Naive thymus-derived CD4-positive, alpha-beta T cell (primary cell): ENCODE results near the gene CCDC192. TPM values are rescaled to one million over a fixed set of nuclear protein-coding genes. Genes with fewer than 3 reads are reported as not detected.
A peak's percentile ranks its signal among the peaks of the same experiment; 100 is the strongest.
"Not testable (repeated sequence)": the region's sequence is repeated elsewhere in the genome, so short reads cannot be mapped to it uniquely, and the experiment has no call there.

Experiments used
- ATAC-seq: fragments of 150-1000 bp; cut with Tn5 transposase; 2 replicates; pipeline ENCODE4 v1.10.0; 2021; ENCODE audit warnings: mild to moderate bottlenecking, moderate library complexity
- CTCF ChIA-PET: fragments of 350-600 bp; sonication (Branson Sonifier 250); formaldehyde crosslinking; loops from one replicate; lab custom pipeline; 2021; ENCODE audit warnings: antibody characterized with exemption; lab: Charles Lee
- POLR2A ChIA-PET: fragments of 350-600 bp; sonication (Branson Sonifier 250); formaldehyde crosslinking; loops from one replicate; lab custom pipeline; 2021; ENCODE audit warnings: antibody characterized with exemption, inconsistent platforms; lab: Charles Lee
- DNase-seq, 9 donors: peaks; one replicate each; pipeline versions ENCODE4 v3.0.0 to v3.0.0-alpha.2; 2020 to 2022; ENCODE audit warnings: mixed read lengths in 1 of 9
- H3K27ac ChIP-seq: one replicate; pipeline ENCODE4 v1.7.0; 2013; ENCODE audit warnings: mild to moderate bottlenecking, low read depth, low read length, moderate library complexity
- H3K27me3 ChIP-seq, 2 donors: one replicate each; pipeline ENCODE4 v1.7.0; 2013; ENCODE audit warnings: low read length in 2 of 2, mild to moderate bottlenecking in 2 of 2, moderate library complexity in 2 of 2; ENCODE audit not compliant: control insufficient read depth in 2 of 2, insufficient read depth in 2 of 2
- H3K36me3 ChIP-seq, 3 experiments: 1 replicate in 2 of 3; 2 replicates in 1 of 3; pipeline ENCODE4 v1.7.0; 2013; ENCODE audit warnings: low read length in 3 of 3, mild to moderate bottlenecking in 3 of 3, moderate library complexity in 1 of 3; ENCODE audit not compliant: insufficient read depth in 3 of 3, control insufficient read depth in 2 of 3
- H3K4me1 ChIP-seq, 2 donors: one replicate each; pipeline ENCODE4 v1.7.0; 2013; ENCODE audit warnings: low read length in 2 of 2, mild to moderate bottlenecking in 2 of 2, moderate library complexity in 1 of 2; ENCODE audit not compliant: control insufficient read depth in 2 of 2, insufficient read depth in 2 of 2
- H3K4me3 ChIP-seq: 2 replicates; pipeline ENCODE4 v1.7.0; 2013; ENCODE audit warnings: mild to moderate bottlenecking, low read length
- H3K9me3 ChIP-seq, 3 experiments: 1 replicate in 2 of 3; 2 replicates in 1 of 3; pipeline ENCODE4 v1.7.0; 2013; ENCODE audit warnings: low read length in 3 of 3; ENCODE audit not compliant: control insufficient read depth in 2 of 3
- H3K27ac Mint-ChIP-seq, 9 donors: one replicate each; pipeline ENCODE4 v1.8.0; 2020 to 2022; ENCODE audit warnings: mixed read lengths in 9 of 9, mild to moderate bottlenecking in 8 of 9, moderate library complexity in 5 of 9, inconsistent platforms in 2 of 9
- H3K27me3 Mint-ChIP-seq, 5 donors: one replicate each; pipeline ENCODE4 v1.8.0; 2021 to 2022; ENCODE audit warnings: mixed read lengths in 5 of 5, mild to moderate bottlenecking in 1 of 5
- H3K36me3 Mint-ChIP-seq, 5 donors: one replicate each; pipeline ENCODE4 v1.8.0; 2020 to 2022; ENCODE audit warnings: mixed read lengths in 5 of 5, mild to moderate bottlenecking in 3 of 5, inconsistent platforms in 1 of 5
- H3K4me1 Mint-ChIP-seq, 7 donors: one replicate each; pipeline ENCODE4 v1.8.0; 2020 to 2022; ENCODE audit warnings: mixed read lengths in 7 of 7, mild to moderate bottlenecking in 3 of 7, inconsistent platforms in 1 of 7
- H3K4me3 Mint-ChIP-seq, 10 donors: one replicate each; pipeline ENCODE4 v1.8.0; 2020 to 2022; ENCODE audit warnings: mild to moderate bottlenecking in 10 of 10, mixed read lengths in 10 of 10, moderate library complexity in 6 of 10, inconsistent platforms in 2 of 10
- H3K9me3 Mint-ChIP-seq, 11 donors: one replicate each; pipeline ENCODE4 v1.8.0; 2020 to 2022; ENCODE audit warnings: mixed read lengths in 11 of 11, mild to moderate bottlenecking in 4 of 11, inconsistent platforms in 1 of 11, moderate library complexity in 1 of 11
- intact Hi-C, 2 donors: fragments of 100-400 bp; cut with micrococcal nuclease; formaldehyde crosslinking; loops; one replicate each; pipeline ENCODE4 v1.15.1; 2023
- polyA plus RNA-seq, 2 donors: library from polyadenylated mRNA; unstranded; fragments of 300-500 nt; fragmentation: Illumina TruSeq; gene quantifications; one replicate each; pipeline ENCODE4 v1.2.3, GENCODE V29; 2021
- total RNA-seq, 6 experiments: library from RNA in 5 of 6; stranded (reverse) in 5 of 6; gene quantifications; 1 replicate in 5 of 6; 2 replicates in 1 of 6; pipeline ENCODE4 v1.2.3 and lab custom pipeline; 2021 to 2026

The CCDC192 gene
- total and polyA plus RNA-seq, 7 experiments from 2014 or later, result not detected

DNA sequence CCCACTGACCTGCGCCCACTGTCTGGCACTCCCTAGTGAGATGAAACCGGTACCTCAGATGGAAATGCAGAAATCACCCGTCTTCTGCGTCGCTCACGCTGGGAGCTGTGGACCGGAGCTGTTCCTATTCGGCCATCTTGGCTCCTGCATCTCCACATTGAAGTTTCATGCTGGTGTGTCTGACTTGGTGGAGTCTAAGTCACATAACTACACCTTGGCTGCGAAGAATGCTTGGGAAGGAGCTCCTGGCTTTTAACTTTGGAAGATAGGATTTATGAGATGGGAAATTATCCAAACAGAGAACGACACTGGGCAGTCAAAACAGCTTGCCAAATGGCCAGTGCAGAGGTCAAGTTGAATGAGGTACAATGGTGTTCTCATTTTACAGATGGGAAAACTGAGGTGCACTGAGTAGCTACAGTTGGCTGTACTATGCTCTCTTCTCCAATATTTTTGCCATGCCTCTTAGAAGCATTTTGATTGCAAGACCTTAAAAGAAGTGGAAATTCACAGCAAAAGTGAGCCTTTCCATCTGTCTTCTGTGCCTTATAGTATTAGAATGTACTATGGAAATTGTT lies 36.7 kb downstream of the CCDC192 start:
- Mint-ChIP-seq H3K4me1 (no peaks in the 10 kb centered on the region), H3K4me3 (no peak overlapping the region), H3K27ac (no peak overlapping the region), H3K27me3 (peaks cover 0 to 20% (median 10%) of the 10 kb centered on the region in 5 donors), H3K36me3 (no peaks in the 10 kb centered on the region), H3K9me3 (peaks cover 0 to 4% (median 0%) of the 10 kb centered on the region in 11 donors)
- DNase-seq (no peak), ATAC-seq (no peak)
- Histone ChIP-seq H3K4me1 (no peaks in the 10 kb centered on the region), H3K9me3 (no peaks in the 10 kb centered on the region), H3K27ac (no peak overlapping the region), H3K36me3 (no peaks in the 10 kb centered on the region), H3K4me3 (no peak overlapping the region), H3K27me3 (no peaks in the 10 kb centered on the region)
- intact Hi-C loops, result loop anchor here (10.0 kb wide), 1 partner anchor 935 kb away; no protein-coding TSS in a partner anchor
- POLR2A ChIA-PET, result no interaction called here
- CTCF ChIA-PET, result no interaction called here

DNA sequence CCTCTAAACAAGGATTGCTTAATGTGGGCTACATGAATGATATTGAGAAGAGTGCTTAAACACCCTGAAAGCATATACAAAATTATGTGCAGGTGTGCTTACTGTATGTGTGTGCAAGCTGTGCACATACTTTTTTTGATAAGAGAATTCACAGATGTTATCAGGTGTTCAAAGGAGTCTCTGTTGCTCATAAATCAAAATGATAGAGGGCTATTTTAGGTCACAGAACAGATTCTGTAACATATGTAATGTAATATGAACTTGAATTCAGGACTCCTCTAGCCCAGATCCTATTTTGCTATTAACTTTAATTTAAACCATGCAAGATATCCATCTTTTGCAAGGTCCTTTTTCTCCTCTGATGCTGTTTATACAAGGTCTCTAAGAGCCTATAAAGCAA lies 38.2 kb downstream of the CCDC192 start:
- Histone ChIP-seq H3K4me3 (no peak overlapping the region), H3K4me1 (no peaks in the 10 kb centered on the region), H3K9me3 (no peaks in the 10 kb centered on the region), H3K27me3 (no peaks in the 10 kb centered on the region), H3K36me3 (no peaks in the 10 kb centered on the region), H3K27ac (no peak overlapping the region)
- intact Hi-C loops, result loop anchor here (10.0 kb wide), 1 partner anchor 933 kb away; no protein-coding TSS in a partner anchor
- DNase-seq, result no peak
- no peak for ATAC-seq
- H3K27me3 Mint-ChIP-seq, result peaks cover 0 to 25% (median 10%) of the 10 kb centered on the region in 5 donors
- H3K9me3 Mint-ChIP-seq, result peaks cover 0 to 4% (median 0%) of the 10 kb centered on the region in 11 donors
- no peaks in the 10 kb centered on the region for H3K4me1 Mint-ChIP-seq
- CTCF ChIA-PET, result interaction anchor here (0.5 kb wide), 1 partner anchor 30 kb away, joined by 3 read pairs; no protein-coding TSS in a partner anchor
- no peak overlapping the region for H3K4me3 Mint-ChIP-seq
- POLR2A ChIA-PET, result no interaction called here
- H3K36me3 Mint-ChIP-seq, result no peaks in the 10 kb centered on the region
- no peak overlapping the region for H3K27ac Mint-ChIP-seq

GRCh38 chr5:127744241-127744640 lies 41.0 kb downstream of the CCDC192 start:
- Histone ChIP-seq H3K9me3 (no peaks in the 10 kb centered on the region), H3K27me3 (no peaks in the 10 kb centered on the region), H3K4me1 (no peaks in the 10 kb centered on the region), H3K27ac (no peak overlapping the region), H3K36me3 (no peaks in the 10 kb centered on the region), H3K4me3 (no peak overlapping the region)
- Mint-ChIP-seq H3K36me3 (no peaks in the 10 kb centered on the region), H3K4me1 (no peaks in the 10 kb centered on the region), H3K9me3 (no peaks in the 10 kb centered on the region), H3K27me3 (peaks cover 0 to 25% (median 10%) of the 10 kb centered on the region in 5 donors), H3K27ac (no peak overlapping the region), H3K4me3 (no peak overlapping the region)
- DNase-seq (no peak), ATAC-seq (no peak)
- intact Hi-C loops, result loop anchor here (10.0 kb wide), 1 partner anchor 931 kb away; no protein-coding TSS in a partner anchor
- POLR2A ChIA-PET, result no interaction called here
- CTCF ChIA-PET, result no interaction called here

- DNase-seq (peak in 2 of 9 donors; percentile 3 to 6), ATAC-seq (no peak)
- H3K4me1 ChIP-seq, result no peaks in the 10 kb centered on the region
- POLR2A ChIA-PET, result no interaction called here
- H3K4me3 ChIP-seq, result no peak overlapping the region
- no peaks in the 10 kb centered on the region for H3K9me3 ChIP-seq
- H3K27me3 Mint-ChIP-seq, result peaks cover 0 to 18% (median 10%) of the 10 kb centered on the region in 5 donors
- no peak overlapping the region for H3K27ac Mint-ChIP-seq
- peaks cover 0 to 2% (median 0%) of the 10 kb centered on the region in 11 donors for H3K9me3 Mint-ChIP-seq
- intact Hi-C loops, result loop anchor here (1.0 to 10.0 kb wide), 3 partner anchors 182 to 928 kb away; no protein-coding TSS in a partner anchor
- H3K27ac ChIP-seq, result no peak overlapping the region
- CTCF ChIA-PET, result no interaction called here
- H3K4me3 Mint-ChIP-seq, result no peak overlapping the region
- no peaks in the 10 kb centered on the region for H3K36me3 Mint-ChIP-seq
- H3K4me1 Mint-ChIP-seq, result no peaks in the 10 kb centered on the region
- H3K27me3 ChIP-seq, result no peaks in the 10 kb centered on the region
- H3K36me3 ChIP-seq, result no peaks in the 10 kb centered on the region
Measured at GRCh38 chr5:127746756-127747155, 43.6 kb downstream of the CCDC192 start.

DNA sequence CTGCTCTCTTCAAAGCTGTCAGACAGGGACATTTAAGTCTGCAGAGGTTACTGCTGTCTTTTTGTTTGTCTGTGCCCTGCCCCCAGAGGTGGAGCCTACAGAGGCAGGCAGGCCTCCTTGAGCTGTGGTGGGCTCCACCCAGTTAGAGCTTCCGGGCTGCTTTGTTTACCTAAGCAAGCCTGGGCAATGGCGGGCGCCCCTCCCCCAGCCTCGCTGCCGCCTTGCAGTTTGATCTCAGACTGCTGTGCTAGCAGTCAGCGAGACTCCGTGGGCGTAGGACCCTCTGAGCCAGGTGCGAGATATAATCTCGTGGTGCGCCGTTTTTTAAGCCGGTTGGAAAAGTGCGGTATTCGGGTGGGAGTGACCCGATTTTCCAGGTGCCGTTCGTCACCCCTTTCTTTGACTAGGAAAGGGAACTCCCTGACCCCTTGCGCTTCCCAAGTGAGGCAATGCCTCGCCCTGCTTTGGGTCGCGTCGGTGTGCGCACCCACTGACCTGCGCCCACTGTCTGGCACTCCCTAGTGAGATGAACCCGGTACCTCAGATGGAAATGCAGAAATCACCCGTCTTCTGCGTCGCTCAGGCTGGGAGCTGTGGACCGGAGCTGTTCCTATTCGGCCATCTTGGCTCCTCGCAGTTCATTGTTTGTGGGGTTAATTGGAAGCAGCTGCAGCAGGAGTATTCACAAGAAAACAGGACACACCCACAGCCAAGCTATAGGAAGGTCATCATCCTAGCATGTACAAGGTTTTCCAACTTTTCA lies 49.5 kb downstream of the CCDC192 start:
- H3K36me3 ChIP-seq, CTCF ChIA-PET, H3K9me3 ChIP-seq, H3K9me3 Mint-ChIP-seq, H3K27ac ChIP-seq, H3K27me3 Mint-ChIP-seq, H3K4me1 Mint-ChIP-seq, H3K36me3 Mint-ChIP-seq, H3K27me3 ChIP-seq, POLR2A ChIA-PET, H3K4me1 ChIP-seq, ATAC-seq, H3K4me3 ChIP-seq: not testable (repeated sequence)
- H3K4me3 Mint-ChIP-seq, result peak overlapping the region in 5 of 10 donors; percentile 12 to 55 (median 32)
- DNase-seq, result peak in 2 of 9 donors; percentile 9 to 24
- intact Hi-C loops, result loop anchor here in 1 of 2 donors (10.0 kb wide), 1 partner anchor 332 kb away; the partner anchor contains the start of gene SLC12A2
- H3K27ac Mint-ChIP-seq, result peak overlapping the region in 3 of 9 donors; percentile 41 to 51 (median 46)

DNA sequence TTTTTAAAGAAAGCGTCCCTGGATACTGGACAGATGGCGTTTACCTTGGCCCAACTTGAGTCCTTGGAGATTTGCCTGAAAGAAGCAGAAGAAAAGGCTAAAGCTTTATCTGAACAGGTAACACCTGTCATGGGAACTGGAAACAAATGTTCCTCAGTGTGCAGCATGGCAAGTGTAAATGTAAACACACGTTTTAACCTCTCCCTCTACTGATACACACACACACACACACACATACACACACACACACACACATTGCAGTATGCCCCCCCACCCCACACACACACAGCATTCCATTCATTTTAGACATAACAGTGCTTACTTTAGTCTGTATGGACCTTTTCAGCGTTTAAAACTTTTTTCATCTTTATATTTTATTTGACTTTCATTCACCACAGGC lies 51.1 kb downstream of the CCDC192 start:
- H3K36me3 ChIP-seq, result no peaks in the 10 kb centered on the region
- no peak overlapping the region for H3K4me3 Mint-ChIP-seq

More for the DNA sequence above, 51.1 kb downstream of the CCDC192 start:
- Mint-ChIP-seq H3K4me1 (peaks cover 0 to 3% (median 0%) of the 10 kb centered on the region in 7 donors), H3K27ac (no peak overlapping the region), H3K36me3 (no peaks in the 10 kb centered on the region), H3K9me3 (peaks cover 0 to 5% (median 0%) of the 10 kb centered on the region in 11 donors), H3K27me3 (peaks cover 0 to 4% (median 0%) of the 10 kb centered on the region in 5 donors)
- intact Hi-C loops, result loop anchor here in 1 of 2 donors (10.0 kb wide), 1 partner anchor 331 kb away; the partner anchor contains the start of gene SLC12A2
- H3K27me3 ChIP-seq, result no peaks in the 10 kb centered on the region
- H3K27ac ChIP-seq, result no peak overlapping the region
- H3K4me1 ChIP-seq, result no peaks in the 10 kb centered on the region
- H3K9me3 ChIP-seq, result no peaks in the 10 kb centered on the region
- no peak overlapping the region for H3K4me3 ChIP-seq
- DNase-seq (no peak), ATAC-seq (no peak)
- ChIA-PET CTCF (interaction anchor here (1.2 kb wide), 1 partner anchor 448 kb away, joined by 3 read pairs; no protein-coding TSS in a partner anchor), POLR2A (no interaction called here)
